Adrenal gland (tissue), 5 donors: ENCODE results near the gene ADAMTS18.

ENCODE experiments used
- CTCF ChIP-seq, 6 experiments: fragments of 450-650 bp in 4 of 6; fragments of 200-600 bp in 2 of 6; sonication (generic) in 1 of 6; IDR thresholded peaks; 1 replicate in 5 of 6; 2 replicates in 1 of 6; pipeline versions ENCODE4 v1.5.1 to v1.8.0; 2016 to 2021; ENCODE audit warnings: antibody characterized with exemption in 6 of 6, mild to moderate bottlenecking in 2 of 6, moderate library complexity in 1 of 6
- POLR2A ChIP-seq, 2 donors: fragments of 450-650 bp; IDR thresholded peaks; one replicate each; pipeline ENCODE4 v1.6.1; 2017; ENCODE audit warnings: antibody characterized with exemption in 2 of 2, mild to moderate bottlenecking in 2 of 2, moderate library complexity in 1 of 2
- donor health status: DM: no; HTN: no; CAD: no.

GRCh38 chr16:77468831-77469230 lies 34.0 kb upstream of the ADAMTS18 start:
- no peak for TF ChIP-seq CTCF (IDR thresholded peaks at IDR 0.05)
- no peak for TF ChIP-seq POLR2A (IDR thresholded peaks at IDR 0.05)
